Bronchial epithelial cell (primary cell): Measurements from ENCODE around the gene TEF. TPM values are rescaled to one million over a fixed set of nuclear protein-coding genes. Genes with fewer than 3 reads are reported as not detected.

Experiments
- DNase-seq: peaks from one replicate; pipeline ENCODE4 v3.0.0-alpha.2; 2010; ENCODE audit warnings: low read depth
- FAIRE-seq: peaks from 2 replicates; lab custom pipeline; 2011; peaks lifted over from hg19 to GRCh38; lab: Jason Lieb, UNC
- H3K27me3 ChIP-seq: 2 replicates; pipeline ENCODE4 v1.5.1; 2011; ENCODE audit warnings: low read length; ENCODE audit not compliant: control insufficient read depth, insufficient read depth
- H3K36me3 ChIP-seq: 2 replicates; pipeline ENCODE4 v1.5.1; 2011; ENCODE audit warnings: low read length; ENCODE audit not compliant: control insufficient read depth, insufficient read depth
- H3K4me3 ChIP-seq: 2 replicates; pipeline ENCODE4 v1.5.1; 2011; ENCODE audit warnings: mild to moderate bottlenecking, low read depth, low read length, control low read depth
- total RNA-seq: library from RNA; depleted of rRNA; stranded (reverse); fragments of >200 nt; gene quantifications from 2 replicates; pipeline ENCODE4 v1.2.1, GENCODE V29; 2014
- TF ChIP-seq, protein P1 (sequence below): IDR thresholded peaks from 2 replicates; pipeline ENCODE4 v1.5.1; 2011; ENCODE audit warnings: mild to moderate bottlenecking, moderate library complexity, low read length, control low read depth, inconsistent platforms; ENCODE audit not compliant: insufficient read depth, severe bottlenecking

Gene TEF
- total RNA-seq, 1 donor from 2014 or later: 7.6 TPM

DNA sequence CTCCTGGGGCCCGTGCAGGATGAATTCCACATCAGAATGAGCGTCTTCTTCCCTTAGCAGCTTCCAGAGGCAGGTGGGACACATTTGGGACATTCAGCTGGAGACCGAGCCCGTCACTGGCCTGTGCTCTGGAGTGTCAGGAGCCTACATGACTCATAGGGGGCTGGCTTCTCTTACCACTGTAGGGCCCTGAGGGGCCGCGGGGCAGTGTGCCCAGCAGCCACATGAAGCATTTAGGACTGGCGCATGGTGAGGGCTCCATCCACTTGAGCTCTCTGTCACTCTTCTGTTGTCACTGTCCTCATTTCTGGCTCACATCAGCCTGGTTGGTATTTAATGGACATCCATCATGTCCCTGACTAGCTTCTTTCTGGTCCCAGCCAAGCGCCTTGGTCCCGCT lies 38.0 kb upstream of the TEF start:
- FAIRE-seq (peak; percentile 23), DNase-seq (no peak)
- Histone ChIP-seq H3K4me3 (no peak overlapping the region), H3K27me3 (no peaks in the 10 kb centered on the region), H3K36me3 (peaks cover 39% of the 10 kb centered on the region)
- TF ChIP-seq, protein P1, sequence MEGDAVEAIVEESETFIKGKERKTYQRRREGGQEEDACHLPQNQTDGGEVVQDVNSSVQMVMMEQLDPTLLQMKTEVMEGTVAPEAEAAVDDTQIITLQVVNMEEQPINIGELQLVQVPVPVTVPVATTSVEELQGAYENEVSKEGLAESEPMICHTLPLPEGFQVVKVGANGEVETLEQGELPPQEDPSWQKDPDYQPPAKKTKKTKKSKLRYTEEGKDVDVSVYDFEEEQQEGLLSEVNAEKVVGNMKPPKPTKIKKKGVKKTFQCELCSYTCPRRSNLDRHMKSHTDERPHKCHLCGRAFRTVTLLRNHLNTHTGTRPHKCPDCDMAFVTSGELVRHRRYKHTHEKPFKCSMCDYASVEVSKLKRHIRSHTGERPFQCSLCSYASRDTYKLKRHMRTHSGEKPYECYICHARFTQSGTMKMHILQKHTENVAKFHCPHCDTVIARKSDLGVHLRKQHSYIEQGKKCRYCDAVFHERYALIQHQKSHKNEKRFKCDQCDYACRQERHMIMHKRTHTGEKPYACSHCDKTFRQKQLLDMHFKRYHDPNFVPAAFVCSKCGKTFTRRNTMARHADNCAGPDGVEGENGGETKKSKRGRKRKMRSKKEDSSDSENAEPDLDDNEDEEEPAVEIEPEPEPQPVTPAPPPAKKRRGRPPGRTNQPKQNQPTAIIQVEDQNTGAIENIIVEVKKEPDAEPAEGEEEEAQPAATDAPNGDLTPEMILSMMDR: no peak

DNA sequence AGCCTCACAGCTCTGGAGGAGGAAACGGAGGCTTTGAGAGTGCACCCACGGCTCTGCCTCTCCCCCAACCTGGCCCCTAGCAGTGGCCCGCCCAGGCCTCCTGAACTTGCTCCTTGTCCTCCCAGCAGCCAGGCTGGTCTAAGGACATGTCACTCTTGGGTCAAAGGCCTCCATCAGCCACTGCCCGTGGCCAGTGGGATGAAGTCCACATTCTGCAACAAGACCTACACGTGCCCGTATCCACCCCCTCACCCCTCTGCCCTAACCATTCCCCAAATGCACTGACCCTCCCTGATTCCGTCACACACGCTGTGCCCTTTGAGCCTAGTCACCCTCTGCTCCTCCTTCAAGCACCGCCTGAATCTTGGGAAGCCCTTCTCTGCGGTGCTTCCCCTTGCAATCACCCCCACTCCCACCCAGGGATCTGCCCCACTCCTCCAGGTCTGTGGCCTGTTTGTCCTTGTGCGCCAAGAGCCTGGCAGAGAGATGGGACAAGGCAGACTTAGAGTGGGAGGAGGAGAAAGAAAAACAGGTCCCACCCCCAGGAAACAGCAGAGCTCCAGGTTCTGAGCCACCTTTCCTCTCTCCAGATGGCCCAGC lies 37.5 kb upstream of the TEF start:
- no peak for FAIRE-seq

DNA sequence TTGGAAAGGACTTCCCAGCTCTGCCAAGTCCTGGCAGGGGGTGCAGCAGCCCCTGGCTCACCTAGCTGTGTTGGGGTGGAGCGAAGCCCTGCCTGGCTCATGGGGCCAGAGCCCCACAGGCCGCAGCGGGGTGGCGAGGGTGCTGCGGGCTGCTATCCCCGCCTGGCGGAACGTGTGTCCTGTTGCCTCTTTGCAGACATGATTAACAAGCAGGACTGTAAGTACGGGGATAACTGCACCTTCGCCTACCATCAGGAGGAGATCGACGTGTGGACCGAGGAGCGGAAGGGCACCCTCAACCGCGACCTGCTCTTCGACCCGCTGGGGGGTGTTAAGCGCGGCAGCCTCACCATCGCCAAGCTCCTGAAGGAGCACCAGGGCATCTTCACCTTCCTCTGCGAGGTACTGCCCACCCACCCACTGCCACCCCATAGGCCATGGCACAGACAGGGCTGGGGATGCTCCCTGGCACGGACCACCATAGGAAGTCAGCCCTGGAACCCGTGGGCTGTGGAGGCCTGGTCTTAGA lies 35.9 kb upstream of the TEF start:
- H3K36me3 ChIP-seq: peaks cover 32% of the 10 kb centered on the region
- no peak overlapping the region for H3K4me3 ChIP-seq
- no peaks in the 10 kb centered on the region for H3K27me3 ChIP-seq
- FAIRE-seq: no peak
- TF ChIP-seq, protein P1: no peak
- no peak for DNase-seq

More for the DNA sequence above, 37.5 kb upstream of the TEF start:
- Histone ChIP-seq H3K4me3 (no peak overlapping the region), H3K36me3 (peaks cover 37% of the 10 kb centered on the region), H3K27me3 (no peaks in the 10 kb centered on the region)
- TF ChIP-seq, protein P1: no peak
- no peak for DNase-seq

DNA sequence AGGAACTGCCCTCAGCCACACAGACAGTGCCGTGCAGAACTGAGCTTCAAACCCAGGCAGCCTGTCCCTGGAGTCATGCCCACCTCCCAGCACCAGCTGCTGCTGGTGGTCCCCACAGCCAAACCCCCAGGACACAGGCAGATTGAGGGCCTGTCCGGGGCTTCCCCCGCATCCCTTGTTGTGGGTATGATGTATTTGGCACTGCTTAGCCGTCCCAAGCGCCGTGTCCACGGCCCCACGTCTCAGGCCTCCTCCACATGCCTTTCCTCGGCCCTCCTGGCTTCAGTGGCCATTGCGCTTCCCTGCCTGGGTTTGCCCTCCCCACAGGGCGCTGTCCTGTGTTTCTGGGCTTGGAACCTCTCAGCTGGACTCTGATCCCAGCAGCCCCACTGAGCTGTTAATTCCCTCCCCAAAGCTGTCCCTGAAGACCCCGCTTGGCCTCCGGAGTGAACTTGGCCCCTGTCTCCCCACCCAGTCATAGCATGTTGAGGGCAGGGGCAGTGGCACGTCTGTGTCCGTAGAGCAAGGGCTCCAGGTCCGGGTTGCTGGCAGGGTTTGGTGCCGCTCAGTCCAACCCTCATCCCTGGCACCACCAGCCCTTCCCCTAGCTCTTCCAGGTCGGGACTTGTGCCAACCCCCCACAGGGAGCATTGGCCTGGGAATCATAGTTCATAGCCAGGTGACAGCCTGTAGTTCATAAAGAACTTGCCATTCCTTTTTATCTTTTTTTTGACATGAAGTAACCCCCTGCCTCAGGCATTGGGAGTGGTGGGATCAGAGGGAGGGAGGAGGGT lies 34.5 kb upstream of the TEF start:
- no peak for DNase-seq
- FAIRE-seq: no peak
- TF ChIP-seq, protein P1: no peak
- Histone ChIP-seq H3K4me3 (no peak overlapping the region), H3K27me3 (no peaks in the 10 kb centered on the region), H3K36me3 (peaks cover 37% of the 10 kb centered on the region)

DNA sequence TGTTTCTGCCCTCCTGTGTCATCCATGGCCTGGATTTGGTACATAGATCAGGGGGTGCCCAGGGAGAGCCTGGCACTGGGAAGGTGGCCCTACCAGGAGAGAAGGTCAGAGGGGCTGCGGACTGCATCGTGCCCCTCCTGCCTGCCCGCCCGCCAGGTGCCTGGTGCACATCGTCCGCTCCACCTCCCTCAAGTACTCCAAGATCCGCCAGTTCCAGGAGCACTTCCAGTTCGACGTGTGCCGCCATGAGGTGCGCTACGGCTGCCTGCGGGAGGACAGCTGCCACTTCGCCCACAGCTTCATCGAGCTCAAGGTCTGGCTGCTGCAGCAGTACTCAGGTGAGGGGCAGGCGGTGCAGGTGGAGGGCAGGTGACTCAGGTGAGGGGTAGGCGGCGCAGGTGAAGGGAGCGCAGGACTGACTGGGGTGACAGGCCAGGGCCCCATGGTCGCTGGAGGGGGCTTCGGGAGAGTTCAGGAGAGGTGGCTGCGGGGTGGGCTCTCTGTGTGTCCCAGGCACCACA lies 32.7 kb upstream of the TEF start:
- FAIRE-seq: no peak
- H3K27me3 ChIP-seq: no peaks in the 10 kb centered on the region
- H3K36me3 ChIP-seq: peaks cover 35% of the 10 kb centered on the region
- TF ChIP-seq, protein P1: no peak
- DNase-seq: no peak
- no peak overlapping the region for H3K4me3 ChIP-seq
